ENCODE measurements around the gene CFAP53.

CFAP53 gene

DNA sequence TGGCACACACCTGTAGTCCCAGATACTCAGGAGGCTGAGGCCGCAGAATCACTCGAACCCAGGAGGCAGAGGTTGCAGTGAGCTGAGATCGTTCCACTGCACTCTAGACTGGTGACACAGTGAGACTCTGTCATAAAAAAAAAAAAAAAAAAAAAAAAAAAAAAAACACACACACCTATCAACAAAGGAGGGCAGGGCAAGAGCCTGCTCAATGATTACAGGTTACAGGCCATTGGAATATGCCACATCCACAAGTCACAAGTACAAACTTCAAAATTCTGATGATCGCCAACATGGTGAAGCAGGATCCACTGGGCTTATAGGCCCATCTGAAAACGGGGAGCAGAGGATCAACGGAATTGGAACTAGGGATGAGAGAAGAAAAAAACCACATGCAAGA lies 77.6 kb downstream of the CFAP53 start:
- Mint-ChIP-seq H3K27ac (no peak overlapping the region), H3K4me3 (no peak overlapping the region), H3K4me1 (peaks cover 9% of the 10 kb centered on the region), H3K27me3 (peaks cover 8% of the 10 kb centered on the region), H3K9me3 (no peaks in the 10 kb centered on the region), H3K36me3 (no peaks in the 10 kb centered on the region)
- ATAC-seq (ENCODE audit: low read depth): no peak
- no peak for DNase-seq (ENCODE audit: low spot score in 2 of 2)

DNA sequence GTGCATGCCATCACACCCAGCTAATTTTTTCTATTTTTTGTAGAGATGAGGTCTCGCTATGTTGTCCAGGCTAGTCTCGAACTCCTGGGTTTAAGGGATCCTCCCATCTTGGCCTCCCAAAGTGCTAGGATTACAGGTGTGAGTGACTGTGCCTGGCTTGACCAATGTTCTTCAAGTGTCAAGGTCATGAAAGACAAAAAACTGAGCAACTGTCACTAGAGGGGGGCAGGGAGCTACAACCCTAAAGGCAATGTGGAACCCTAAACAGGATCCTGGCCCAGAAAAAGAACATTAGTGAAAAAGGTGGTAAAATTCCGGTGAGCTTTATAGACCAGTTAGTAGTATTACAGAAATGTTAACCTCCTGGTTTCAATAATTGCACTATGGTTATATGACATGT lies 78.6 kb downstream of the CFAP53 start:
- H3K27me3 Mint-ChIP-seq: peaks cover 8% of the 10 kb centered on the region
- H3K4me3 Mint-ChIP-seq: no peak overlapping the region
- ATAC-seq (ENCODE audit: low read depth): no peak
- H3K9me3 Mint-ChIP-seq: no peaks in the 10 kb centered on the region
- H3K27ac Mint-ChIP-seq: no peak overlapping the region
- DNase-seq (ENCODE audit: low spot score in 2 of 2): no peak
- no peaks in the 10 kb centered on the region for H3K36me3 Mint-ChIP-seq
- H3K4me1 Mint-ChIP-seq: peaks cover 7% of the 10 kb centered on the region

DNA sequence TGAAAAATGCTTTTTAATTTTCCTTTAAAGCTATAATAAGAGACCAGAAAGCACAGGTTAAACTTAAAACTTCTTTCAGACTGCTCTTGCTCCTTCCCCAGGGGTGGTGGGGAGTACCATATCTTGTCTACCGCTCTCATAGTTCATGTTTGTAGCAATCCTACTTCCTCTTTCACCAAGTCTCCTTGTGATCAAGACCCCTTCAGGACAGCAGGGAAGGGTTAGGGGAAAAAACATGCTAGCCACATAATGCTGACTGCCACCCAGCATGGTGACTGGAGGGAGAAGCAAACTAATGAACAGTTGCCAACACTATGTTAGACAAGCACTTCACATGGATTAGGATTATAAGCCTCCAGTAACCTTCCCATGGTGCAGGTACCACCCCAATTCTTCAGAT lies 79.9 kb downstream of the CFAP53 start:
- no peaks in the 10 kb centered on the region for H3K9me3 Mint-ChIP-seq
- DNase-seq (ENCODE audit: low spot score in 2 of 2) (no peak), ATAC-seq (ENCODE audit: low read depth) (no peak)
- no peak overlapping the region for H3K4me3 Mint-ChIP-seq
- no peaks in the 10 kb centered on the region for H3K36me3 Mint-ChIP-seq
- peaks cover 5% of the 10 kb centered on the region for H3K27me3 Mint-ChIP-seq
- H3K4me1 Mint-ChIP-seq: peaks cover 7% of the 10 kb centered on the region
- no peak overlapping the region for H3K27ac Mint-ChIP-seq

DNA sequence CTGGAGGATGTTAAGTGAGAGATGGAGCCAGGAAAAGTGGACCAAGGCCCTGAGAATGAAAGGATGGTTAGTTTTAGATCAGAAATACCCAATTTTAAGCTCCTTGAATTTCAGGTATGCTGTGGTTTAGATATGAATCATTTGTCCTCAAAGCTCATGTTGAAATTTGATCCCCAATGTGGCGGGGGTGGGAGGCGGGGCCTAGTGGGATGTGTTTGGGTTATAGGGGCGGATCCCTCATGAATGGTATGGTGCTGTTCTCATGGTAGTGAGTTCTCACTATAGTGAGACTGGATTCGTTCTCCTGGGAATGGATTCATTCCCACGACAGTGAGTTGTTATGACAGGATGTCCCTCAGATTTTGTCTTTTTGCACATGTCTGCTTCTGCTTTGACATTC lies 82.7 kb downstream of the CFAP53 start:
- H3K27ac Mint-ChIP-seq: no peak overlapping the region
- H3K27me3 Mint-ChIP-seq: peaks cover 5% of the 10 kb centered on the region
- ATAC-seq (ENCODE audit: low read depth) (no peak), DNase-seq (ENCODE audit: low spot score in 2 of 2) (no peak)
- H3K4me3 Mint-ChIP-seq: no peak overlapping the region
- no peaks in the 10 kb centered on the region for H3K9me3 Mint-ChIP-seq
- peaks cover 2% of the 10 kb centered on the region for H3K4me1 Mint-ChIP-seq
- no peaks in the 10 kb centered on the region for H3K36me3 Mint-ChIP-seq

DNA sequence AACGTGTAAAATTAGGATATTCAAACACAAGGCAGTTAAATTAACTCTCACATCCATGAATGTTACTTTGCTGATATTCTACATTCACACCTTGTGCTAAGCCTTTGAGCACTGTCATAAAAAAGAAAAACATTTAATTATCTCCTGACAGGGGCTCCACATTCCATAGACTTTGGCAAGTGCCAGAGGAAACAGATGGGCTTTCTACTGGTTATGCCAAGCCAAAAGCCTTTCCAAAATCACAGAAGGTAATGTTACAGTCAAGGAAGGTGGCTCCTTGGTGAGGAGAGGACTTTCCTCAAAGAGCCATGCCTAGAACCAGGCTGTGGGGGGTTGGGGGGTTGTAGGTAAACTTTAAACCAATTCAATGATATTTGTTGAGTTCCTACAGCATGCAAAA lies 83.8 kb downstream of the CFAP53 start:
- H3K27me3 Mint-ChIP-seq: peaks cover 6% of the 10 kb centered on the region
- DNase-seq (ENCODE audit: low spot score in 2 of 2): no peak
- ATAC-seq (ENCODE audit: low read depth): no peak
- peaks cover 2% of the 10 kb centered on the region for H3K4me1 Mint-ChIP-seq
- no peaks in the 10 kb centered on the region for H3K36me3 Mint-ChIP-seq
- no peak overlapping the region for H3K4me3 Mint-ChIP-seq
- no peak overlapping the region for H3K27ac Mint-ChIP-seq
- H3K9me3 Mint-ChIP-seq: no peaks in the 10 kb centered on the region

DNA sequence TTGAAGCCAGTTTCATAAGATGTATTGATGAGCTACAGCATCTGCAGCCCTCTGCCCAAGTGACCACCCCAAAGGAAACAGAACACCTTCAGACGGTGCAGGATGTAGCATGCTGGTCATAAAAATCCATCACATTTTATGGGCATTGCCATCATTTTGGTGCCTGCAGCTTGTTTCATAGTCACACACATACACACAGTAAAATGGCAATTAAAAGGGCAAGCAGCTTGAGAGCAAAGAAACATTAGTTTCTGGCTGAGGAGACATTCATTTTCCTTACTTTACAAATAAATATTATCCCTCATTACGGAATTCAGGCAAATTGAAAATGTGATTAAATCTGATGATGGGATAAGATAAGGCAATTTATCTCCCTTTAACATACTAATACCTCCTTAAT lies 84.7 kb downstream of the CFAP53 start:
- no peaks in the 10 kb centered on the region for H3K36me3 Mint-ChIP-seq
- H3K4me1 Mint-ChIP-seq: peaks cover 2% of the 10 kb centered on the region
- H3K4me3 Mint-ChIP-seq: no peak overlapping the region
- no peak overlapping the region for H3K27ac Mint-ChIP-seq
- DNase-seq (ENCODE audit: low spot score in 2 of 2) (no peak), ATAC-seq (ENCODE audit: low read depth) (no peak)
- no peaks in the 10 kb centered on the region for H3K9me3 Mint-ChIP-seq
- H3K27me3 Mint-ChIP-seq: peaks cover 7% of the 10 kb centered on the region

DNA sequence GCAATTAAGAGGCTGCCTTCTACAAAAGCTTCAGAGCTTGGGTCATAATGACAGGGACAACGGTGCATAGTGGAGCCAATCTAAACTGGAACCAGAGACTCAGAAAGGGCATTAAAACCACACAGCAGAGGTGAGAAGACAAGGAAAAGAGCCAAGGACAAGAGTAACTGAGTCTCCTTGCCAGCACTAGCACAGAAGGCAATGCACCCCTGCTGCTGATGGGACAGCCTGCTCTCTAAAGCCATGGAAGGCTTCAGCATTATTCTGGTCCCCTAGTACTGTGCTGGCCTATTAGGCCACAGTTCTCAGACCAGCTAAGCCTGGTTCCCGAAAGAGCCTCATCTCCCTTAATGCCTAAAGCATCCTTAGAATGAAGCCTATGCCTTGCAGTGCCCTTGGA lies 86.8 kb downstream of the CFAP53 start:
- H3K4me3 Mint-ChIP-seq: no peak overlapping the region

DNA sequence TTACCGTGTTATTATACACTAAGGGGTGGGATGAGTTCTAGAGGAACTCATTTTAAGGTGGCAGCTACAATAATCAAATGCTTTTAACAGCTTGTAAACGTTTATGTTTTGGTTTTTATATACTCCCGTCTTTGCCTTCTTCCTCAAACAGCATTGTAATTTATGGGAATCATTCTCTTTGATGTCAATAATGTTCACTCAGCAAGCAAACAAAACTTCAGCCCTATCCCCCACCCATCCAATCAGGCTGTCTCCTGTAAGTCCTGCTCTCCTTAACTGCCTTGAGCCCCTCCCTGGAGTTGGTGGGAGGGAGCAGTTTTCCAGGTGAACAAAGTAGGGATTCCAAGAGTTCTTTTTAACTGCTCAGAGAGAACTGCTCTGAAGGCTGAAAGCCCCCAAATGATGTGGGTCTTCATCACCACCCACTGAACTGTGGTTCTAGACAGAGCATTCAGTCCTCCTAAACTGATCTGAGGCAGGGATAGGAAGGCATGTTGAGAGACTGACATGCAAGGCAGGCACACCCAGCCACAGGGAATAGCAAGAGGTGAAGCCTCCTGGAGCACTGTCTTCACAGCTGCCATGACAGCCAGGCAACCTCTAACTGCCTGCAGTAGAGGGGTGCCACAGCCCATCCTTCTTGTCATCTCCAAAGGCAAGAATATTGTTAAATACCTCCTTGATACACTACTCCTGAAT lies 88.9 kb downstream of the CFAP53 start:
- no peak overlapping the region for H3K27ac Mint-ChIP-seq

More for the DNA sequence above, 86.8 kb downstream of the CFAP53 start:
- no peak for DNase-seq (ENCODE audit: low spot score in 2 of 2)
- Mint-ChIP-seq H3K4me1 (peaks cover 4% of the 10 kb centered on the region), H3K27ac (no peak overlapping the region), H3K9me3 (no peaks in the 10 kb centered on the region), H3K27me3 (peaks cover 8% of the 10 kb centered on the region), H3K36me3 (no peaks in the 10 kb centered on the region)
- ATAC-seq (ENCODE audit: low read depth): no peak

More for the DNA sequence above, 88.9 kb downstream of the CFAP53 start:
- DNase-seq (ENCODE audit: low spot score in 2 of 2) (no peak), ATAC-seq (ENCODE audit: low read depth) (no peak)
- Mint-ChIP-seq H3K4me1 (peaks cover 4% of the 10 kb centered on the region), H3K4me3 (no peak overlapping the region), H3K9me3 (peaks cover 3% of the 10 kb centered on the region), H3K27me3 (peaks cover 10% of the 10 kb centered on the region), H3K36me3 (no peaks in the 10 kb centered on the region)

All from memory B cell (primary cell).